Panc1 (cell line): ENCODE data around the gene GPR176. TPM values are rescaled to one million over a fixed set of nuclear protein-coding genes. Genes with fewer than 3 reads are reported as not detected.

Source experiments
- ATAC-seq: fragments of 200-7000 bp; cut with Tn5 transposase; 2 replicates; pipeline ENCODE4 v1.9.1; 2020; ENCODE audit warnings: mild to moderate bottlenecking, moderate library complexity
- BruUV-seq: library from RNA; stranded (reverse); fragments of 400-500 nt; replicated peaks from 2 replicates; lab custom pipeline; 2021; lab: Mats Ljungman, UMichigan
- CTCF ChIA-PET: fragments of 300-600 bp; sonication (Branson Sonifier 250); formaldehyde crosslinking; loops from one replicate; lab custom pipeline; 2022; ENCODE audit warnings: antibody characterized with exemption; lab: Charles Lee
- POLR2A ChIA-PET: fragments of 300-600 bp; sonication (Branson Sonifier 250); formaldehyde crosslinking; loops from one replicate; lab custom pipeline; 2022; ENCODE audit warnings: antibody characterized with exemption; lab: Charles Lee
- DNase-seq: peaks from one replicate; pipeline ENCODE4 v3.0.0-alpha.2; 2010; ENCODE audit warnings: low read depth, low spot score
- H3K27ac ChIP-seq: 2 replicates; pipeline ENCODE4 v1.5.1; 2011; ENCODE audit warnings: mild to moderate bottlenecking, low read length, inconsistent platforms
- H3K27me3 ChIP-seq: fragments of 200-500 bp; sonication (Bioruptor generic); 2 replicates; pipeline ENCODE4 v1.6.0; 2014; ENCODE audit warnings: low read length, inconsistent platforms; ENCODE audit not compliant: control insufficient read depth, insufficient read depth
- H3K36me3 ChIP-seq: fragments of 200-500 bp; sonication (Bioruptor generic); 2 replicates; pipeline ENCODE4 v1.5.1; 2014; ENCODE audit warnings: inconsistent platforms, mild to moderate bottlenecking, low read length, moderate library complexity; ENCODE audit not compliant: control insufficient read depth, insufficient read depth
- H3K4me1 ChIP-seq: 2 replicates; pipeline ENCODE4 v1.5.1; 2011; ENCODE audit warnings: inconsistent platforms, mild to moderate bottlenecking, low read length, moderate library complexity; ENCODE audit not compliant: control insufficient read depth, insufficient read depth
- H3K4me3 ChIP-seq, 2 experiments: 2 replicates each; pipeline ENCODE4 v1.5.1; 2011 to 2012; ENCODE audit warnings: low read depth in 2 of 2, low read length in 2 of 2, mild to moderate bottlenecking in 2 of 2, inconsistent platforms in 1 of 2, moderate library complexity in 1 of 2
- H3K9me3 ChIP-seq: fragments of 200-500 bp; sonication (Bioruptor generic); 2 replicates; pipeline ENCODE4 v1.5.1; 2014; ENCODE audit warnings: low read depth, mild to moderate bottlenecking, inconsistent platforms, low read length, moderate library complexity; ENCODE audit not compliant: control insufficient read depth, insufficient read depth
- POLR2AphosphoS5 ChIP-seq: IDR thresholded peaks from 2 replicates; pipeline ENCODE4 v1.6.1; 2012; ENCODE audit warnings: mild to moderate bottlenecking, low read depth, low read length, moderate library complexity
- SIN3A ChIP-seq: IDR thresholded peaks from 2 replicates; pipeline ENCODE4 v1.6.1; 2012; ENCODE audit warnings: low read depth, mild to moderate bottlenecking, low read length, moderate library complexity, borderline replicate concordance; ENCODE audit not compliant: insufficient read depth
- TCF7L2 ChIP-seq: IDR thresholded peaks from 2 replicates; pipeline ENCODE4 v1.6.1; 2011; ENCODE audit warnings: mild to moderate bottlenecking, low read depth, low read length, inconsistent platforms
- in situ Hi-C: cut with HindIII; loops from 2 replicates; pipeline ENCODE4 v1.10.0; 2016; ENCODE audit warnings: low sequenced_read_pairs, low pct_unique_long_range_greater_than_20kb
- intact Hi-C: fragments of 100-400 bp; cut with micrococcal nuclease; formaldehyde crosslinking; loops from one replicate; pipeline ENCODE4 v1.10.0; 2022; ENCODE audit not compliant: unreplicated experiment
- total RNA-seq: library from RNA; stranded (reverse); gene quantifications from one replicate; pipeline ENCODE4 v1.2.1, GENCODE V29; 2021; ENCODE audit not compliant: unreplicated experiment
- TF ChIP-seq, protein P1 (sequence below), 2 experiments: IDR thresholded peaks; 2 replicates each; pipeline ENCODE4 v1.6.1; 2011 to 2012; ENCODE audit warnings: low read depth in 2 of 2, control low read depth in 1 of 2, low read length in 1 of 2, mild to moderate bottlenecking in 1 of 2, moderate library complexity in 1 of 2; ENCODE audit not compliant: insufficient read depth in 1 of 2
- TF ChIP-seq, protein P2 (sequence below): fragments of 450-650 bp; IDR thresholded peaks from 2 replicates; pipeline ENCODE4 v1.5.1; 2017; ENCODE audit warnings: mild to moderate bottlenecking

Gene GPR176
- total RNA-seq, 1 experiment from 2014 or later = 12.7 TPM

DNA sequence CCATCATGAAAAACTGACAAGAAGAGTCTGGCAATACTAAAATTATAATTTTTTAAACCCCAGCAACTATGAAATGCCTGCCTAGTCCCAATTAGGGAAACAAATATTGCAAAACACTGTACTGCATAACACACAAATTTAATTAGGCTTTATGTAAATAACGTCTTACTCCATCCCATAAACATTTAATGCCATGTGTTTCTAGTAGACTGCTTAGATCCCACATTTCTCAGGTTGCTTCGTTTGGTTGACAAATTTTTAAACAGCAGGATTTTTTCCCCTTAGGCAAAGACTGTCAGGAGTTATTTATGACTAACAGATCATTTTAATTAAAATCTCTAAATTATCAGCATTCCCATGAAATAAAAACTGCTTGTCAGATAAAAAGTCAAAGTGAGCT is 43.7 kb upstream of the GPR176 start:
- ChIA-PET CTCF (no interaction called here), POLR2A (no interaction called here)
- DNase-seq (no peak), ATAC-seq (no peak)
- H3K27me3 ChIP-seq = no peaks in the 10 kb centered on the region
- H3K4me1 ChIP-seq = no peaks in the 10 kb centered on the region
- H3K27ac ChIP-seq = no peak overlapping the region
- H3K9me3 ChIP-seq = no peaks in the 10 kb centered on the region
- TF ChIP-seq, protein P1, sequence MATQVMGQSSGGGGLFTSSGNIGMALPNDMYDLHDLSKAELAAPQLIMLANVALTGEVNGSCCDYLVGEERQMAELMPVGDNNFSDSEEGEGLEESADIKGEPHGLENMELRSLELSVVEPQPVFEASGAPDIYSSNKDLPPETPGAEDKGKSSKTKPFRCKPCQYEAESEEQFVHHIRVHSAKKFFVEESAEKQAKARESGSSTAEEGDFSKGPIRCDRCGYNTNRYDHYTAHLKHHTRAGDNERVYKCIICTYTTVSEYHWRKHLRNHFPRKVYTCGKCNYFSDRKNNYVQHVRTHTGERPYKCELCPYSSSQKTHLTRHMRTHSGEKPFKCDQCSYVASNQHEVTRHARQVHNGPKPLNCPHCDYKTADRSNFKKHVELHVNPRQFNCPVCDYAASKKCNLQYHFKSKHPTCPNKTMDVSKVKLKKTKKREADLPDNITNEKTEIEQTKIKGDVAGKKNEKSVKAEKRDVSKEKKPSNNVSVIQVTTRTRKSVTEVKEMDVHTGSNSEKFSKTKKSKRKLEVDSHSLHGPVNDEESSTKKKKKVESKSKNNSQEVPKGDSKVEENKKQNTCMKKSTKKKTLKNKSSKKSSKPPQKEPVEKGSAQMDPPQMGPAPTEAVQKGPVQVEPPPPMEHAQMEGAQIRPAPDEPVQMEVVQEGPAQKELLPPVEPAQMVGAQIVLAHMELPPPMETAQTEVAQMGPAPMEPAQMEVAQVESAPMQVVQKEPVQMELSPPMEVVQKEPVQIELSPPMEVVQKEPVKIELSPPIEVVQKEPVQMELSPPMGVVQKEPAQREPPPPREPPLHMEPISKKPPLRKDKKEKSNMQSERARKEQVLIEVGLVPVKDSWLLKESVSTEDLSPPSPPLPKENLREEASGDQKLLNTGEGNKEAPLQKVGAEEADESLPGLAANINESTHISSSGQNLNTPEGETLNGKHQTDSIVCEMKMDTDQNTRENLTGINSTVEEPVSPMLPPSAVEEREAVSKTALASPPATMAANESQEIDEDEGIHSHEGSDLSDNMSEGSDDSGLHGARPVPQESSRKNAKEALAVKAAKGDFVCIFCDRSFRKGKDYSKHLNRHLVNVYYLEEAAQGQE (IDR thresholded peaks at IDR 0.05; ENCODE audit: insufficient read depth in 1 of 2, low read depth in 2 of 2, low read length in 1 of 2) = no peak
- TF ChIP-seq, protein P2, sequence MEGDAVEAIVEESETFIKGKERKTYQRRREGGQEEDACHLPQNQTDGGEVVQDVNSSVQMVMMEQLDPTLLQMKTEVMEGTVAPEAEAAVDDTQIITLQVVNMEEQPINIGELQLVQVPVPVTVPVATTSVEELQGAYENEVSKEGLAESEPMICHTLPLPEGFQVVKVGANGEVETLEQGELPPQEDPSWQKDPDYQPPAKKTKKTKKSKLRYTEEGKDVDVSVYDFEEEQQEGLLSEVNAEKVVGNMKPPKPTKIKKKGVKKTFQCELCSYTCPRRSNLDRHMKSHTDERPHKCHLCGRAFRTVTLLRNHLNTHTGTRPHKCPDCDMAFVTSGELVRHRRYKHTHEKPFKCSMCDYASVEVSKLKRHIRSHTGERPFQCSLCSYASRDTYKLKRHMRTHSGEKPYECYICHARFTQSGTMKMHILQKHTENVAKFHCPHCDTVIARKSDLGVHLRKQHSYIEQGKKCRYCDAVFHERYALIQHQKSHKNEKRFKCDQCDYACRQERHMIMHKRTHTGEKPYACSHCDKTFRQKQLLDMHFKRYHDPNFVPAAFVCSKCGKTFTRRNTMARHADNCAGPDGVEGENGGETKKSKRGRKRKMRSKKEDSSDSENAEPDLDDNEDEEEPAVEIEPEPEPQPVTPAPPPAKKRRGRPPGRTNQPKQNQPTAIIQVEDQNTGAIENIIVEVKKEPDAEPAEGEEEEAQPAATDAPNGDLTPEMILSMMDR = no peak
- no peak for TF ChIP-seq TCF7L2
- TF ChIP-seq POLR2AphosphoS5 = no peak
- no peak for TF ChIP-seq SIN3A
- in situ Hi-C loops (no loop called here), intact Hi-C loops (no loop called here)
- H3K36me3 ChIP-seq = peaks cover 27% of the 10 kb centered on the region
- no peak overlapping the region for H3K4me3 ChIP-seq
- no TSS peak for BruUV-seq

DNA sequence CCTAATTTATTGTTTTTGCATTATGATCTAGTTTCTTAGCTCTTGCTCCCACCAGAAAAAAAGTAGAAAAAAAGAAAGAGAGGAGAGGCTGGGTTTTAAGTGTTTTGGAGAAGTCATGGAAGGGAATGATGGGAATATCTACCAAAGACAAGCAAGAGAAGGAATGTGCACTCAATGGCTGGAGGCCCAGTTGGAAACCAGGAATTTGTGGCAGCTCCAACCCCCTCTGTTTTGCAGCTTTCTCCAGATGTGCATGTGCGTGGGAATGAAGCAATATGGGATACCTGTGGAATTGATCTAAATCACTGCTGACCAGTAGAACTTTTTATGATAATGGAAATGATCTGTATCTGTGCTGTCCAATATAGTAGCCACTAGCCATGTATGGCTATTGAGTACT is 41.0 kb upstream of the GPR176 start:
- in situ Hi-C loops = no loop called here
- TF ChIP-seq TCF7L2 = no peak
- TF ChIP-seq POLR2AphosphoS5 = no peak
- TF ChIP-seq, protein P2 = no peak
- TF ChIP-seq SIN3A = no peak
- TF ChIP-seq, protein P1 (IDR thresholded peaks at IDR 0.05; ENCODE audit: insufficient read depth in 1 of 2, low read depth in 2 of 2, low read length in 1 of 2) = no peak
- no TSS peak for BruUV-seq
- no peaks in the 10 kb centered on the region for H3K27me3 ChIP-seq
- peaks cover 24% of the 10 kb centered on the region for H3K36me3 ChIP-seq
- ChIA-PET CTCF (no interaction called here), POLR2A (no interaction called here)
- H3K4me1 ChIP-seq = no peaks in the 10 kb centered on the region
- ATAC-seq = no peak
- H3K9me3 ChIP-seq = no peaks in the 10 kb centered on the region
- intact Hi-C loops = no loop called here
- H3K27ac ChIP-seq = no peak overlapping the region
- H3K4me3 ChIP-seq = no peak overlapping the region
- DNase-seq = no peak
